GM18870 (cell line): ENCODE results near the gene TBC1D26.
"Not testable (repeated sequence)": the region's sequence is repeated elsewhere in the genome, so short reads cannot be mapped to it uniquely, and the experiment has no call there.

ENCODE experiments used
- ATAC-seq: cut with Tn5 transposase; IDR thresholded peaks from one replicate; pipeline ENCODE4 v1.9.1; 2021; ENCODE audit warnings: moderate library complexity; ENCODE audit not compliant: unreplicated experiment

TBC1D26 gene

GRCh38 chr17:15731900-15732299 is at the start of gene TBC1D26:
Gene TBC1D26, plus strand, starts transcription at chr17:15732283. Its CDS starts 3,066 bp downstream, at chr17:15735349.
- ATAC-seq = not testable (repeated sequence)

- ATAC-seq = not testable (repeated sequence)
Observed at GRCh38 chr17:15683135-15683534, 48.9 kb upstream of the TBC1D26 start.

GRCh38 chr17:15683824-15684478 is 48.1 kb upstream of the TBC1D26 start, which contains the start of gene TRIM16:
Gene TRIM16, minus strand, starts transcription at chr17:15684311. Its CDS starts 32,702 bp downstream, at chr17:15651609.
- peak; percentile 86 for ATAC-seq

GRCh38 chr17:15687494-15687893 is 44.6 kb upstream of the TBC1D26 start:
- not testable (repeated sequence) for ATAC-seq

DNA sequence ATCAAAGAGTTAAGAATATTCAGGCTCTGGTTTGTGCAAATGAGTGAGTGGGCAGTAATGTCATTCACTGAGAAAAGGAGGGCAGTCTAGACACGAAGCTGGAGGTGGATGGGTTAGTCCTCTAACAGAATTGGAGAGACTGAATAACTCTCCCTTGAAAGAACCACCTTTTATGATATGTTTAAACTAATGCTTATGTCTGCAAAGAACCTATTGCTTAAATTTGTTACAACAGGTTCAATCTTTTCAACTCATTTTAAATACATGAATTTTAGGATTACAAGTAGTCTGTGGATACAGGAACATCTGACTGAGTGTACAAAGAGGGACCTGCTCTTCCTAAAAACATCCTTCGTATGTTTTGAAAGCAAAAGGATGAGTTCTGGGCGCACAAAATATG is 33.1 kb upstream of the TBC1D26 start:
- ATAC-seq = not testable (repeated sequence)

- ATAC-seq = peak; percentile 99
Observed at GRCh38 chr17:15699413-15699924, 32.6 kb upstream of the TBC1D26 start, which contains the start of gene ZNF286A. Gene ZNF286A, plus strand, starts transcription at chr17:15699752. Its CDS starts 578 bp downstream, at chr17:15700330.

DNA sequence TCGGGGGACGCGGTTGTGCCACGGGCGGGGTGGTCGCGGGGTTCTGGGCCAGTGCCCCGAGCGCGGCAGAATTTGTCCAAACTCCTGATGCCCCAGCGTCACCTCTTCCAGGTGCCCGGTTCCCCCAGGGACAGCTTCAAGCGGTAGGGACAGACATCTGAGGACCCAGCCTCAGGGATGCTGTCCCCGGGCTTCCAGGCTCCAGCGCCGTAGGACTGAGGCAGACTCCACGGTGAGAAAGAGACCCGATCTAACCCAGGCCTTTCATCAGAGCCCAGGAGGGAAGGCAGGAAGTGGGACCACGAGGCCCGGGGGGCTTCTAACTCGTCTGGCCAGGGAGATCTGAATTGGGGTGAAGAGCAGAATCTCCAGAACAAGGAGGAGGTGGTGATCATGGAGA is 32.1 kb upstream of the TBC1D26 start:
- ATAC-seq = not testable (repeated sequence)

GRCh38 chr17:15704239-15704638 is 27.8 kb upstream of the TBC1D26 start:
- ATAC-seq = not testable (repeated sequence)

- not testable (repeated sequence) for ATAC-seq
Observed at GRCh38 chr17:15704813-15705212, 27.3 kb upstream of the TBC1D26 start.

DNA sequence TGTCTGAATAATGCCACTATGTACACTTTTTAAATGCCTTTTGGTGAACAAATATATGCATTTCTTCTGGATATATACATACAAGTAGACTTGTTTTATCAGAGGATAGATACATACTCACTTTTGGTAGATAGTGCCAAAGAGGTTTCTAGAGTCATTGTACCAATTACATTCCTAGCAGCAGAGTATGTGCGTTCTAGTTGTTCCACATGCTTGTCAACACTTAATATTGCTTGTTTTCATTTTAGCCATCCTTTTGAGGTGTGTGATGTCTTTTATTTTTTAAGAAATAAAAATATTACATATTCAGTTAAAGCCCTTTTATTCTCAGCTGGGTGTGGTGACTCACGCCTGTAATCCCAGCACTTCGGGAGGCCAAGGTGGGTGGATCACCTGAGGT is 23.2 kb upstream of the TBC1D26 start:
- not testable (repeated sequence) for ATAC-seq

DNA sequence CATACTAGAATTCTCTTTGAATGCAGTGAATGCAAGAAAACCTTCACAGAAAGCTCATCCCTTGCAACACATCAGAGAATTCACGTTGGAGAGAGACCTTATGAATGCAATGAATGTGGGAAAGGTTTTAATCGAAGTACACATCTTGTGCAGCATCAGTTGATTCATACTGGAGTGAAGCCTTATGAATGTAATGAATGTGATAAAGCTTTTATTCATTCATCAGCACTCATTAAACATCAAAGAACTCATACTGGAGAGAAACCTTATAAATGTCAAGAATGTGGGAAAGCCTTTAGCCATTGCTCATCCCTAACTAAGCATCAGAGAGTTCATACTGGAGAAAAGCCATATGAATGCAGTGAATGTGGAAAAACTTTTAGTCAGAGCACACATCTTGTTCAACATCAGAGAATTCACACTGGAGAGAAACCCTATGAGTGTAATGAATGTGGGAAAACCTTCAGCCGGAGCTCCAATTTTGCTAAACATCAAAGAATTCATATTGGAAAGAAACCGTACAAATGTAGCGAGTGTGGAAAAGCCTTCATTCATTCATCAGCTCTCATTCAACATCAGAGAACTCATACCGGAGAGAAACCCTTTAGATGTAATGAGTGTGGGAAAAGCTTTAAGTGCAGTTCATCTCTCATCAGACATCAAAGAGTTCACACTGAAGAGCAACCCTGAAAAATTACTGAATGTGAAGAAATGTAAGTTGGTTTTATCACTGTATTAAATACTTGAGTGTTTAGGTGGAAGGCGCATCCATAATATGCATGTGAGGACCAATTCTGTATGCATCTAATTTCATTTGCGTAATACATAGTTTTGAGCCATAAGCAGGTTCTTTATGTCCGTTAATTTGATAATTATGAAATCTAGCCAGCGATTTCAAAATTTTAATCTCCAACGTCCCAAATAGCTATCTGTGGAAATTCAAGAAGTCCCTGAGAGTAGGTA is 15.2 kb upstream of the TBC1D26 start:
- not testable (repeated sequence) for ATAC-seq

GRCh38 chr17:15730535-15730934 is 1.5 kb upstream of the TBC1D26 start:
- ATAC-seq = not testable (repeated sequence)

GRCh38 chr17:15733174-15733789 is 1.2 kb downstream of the TBC1D26 start:
- not testable (repeated sequence) for ATAC-seq

DNA sequence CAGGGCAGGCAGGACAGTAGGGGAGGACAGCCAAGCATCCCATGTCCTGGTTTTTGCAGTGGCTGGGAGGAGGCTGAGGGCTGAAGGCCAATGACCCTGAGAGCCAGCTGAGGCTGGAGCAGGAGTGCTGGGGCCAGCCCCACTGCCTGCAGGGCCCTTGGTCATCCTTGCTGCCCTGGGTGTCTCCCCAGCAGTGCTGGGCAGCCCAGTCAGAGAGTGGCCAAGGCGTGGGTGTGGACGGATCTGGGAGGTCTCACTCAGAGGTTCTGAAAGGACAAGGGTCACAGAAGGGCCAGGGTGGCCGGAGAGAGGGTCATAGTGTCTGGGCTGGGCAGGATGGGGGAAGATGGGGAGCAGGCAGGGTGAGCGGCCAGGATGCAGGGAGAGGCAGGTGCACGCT is 4.5 kb downstream of the TBC1D26 start:
- not testable (repeated sequence) for ATAC-seq

DNA sequence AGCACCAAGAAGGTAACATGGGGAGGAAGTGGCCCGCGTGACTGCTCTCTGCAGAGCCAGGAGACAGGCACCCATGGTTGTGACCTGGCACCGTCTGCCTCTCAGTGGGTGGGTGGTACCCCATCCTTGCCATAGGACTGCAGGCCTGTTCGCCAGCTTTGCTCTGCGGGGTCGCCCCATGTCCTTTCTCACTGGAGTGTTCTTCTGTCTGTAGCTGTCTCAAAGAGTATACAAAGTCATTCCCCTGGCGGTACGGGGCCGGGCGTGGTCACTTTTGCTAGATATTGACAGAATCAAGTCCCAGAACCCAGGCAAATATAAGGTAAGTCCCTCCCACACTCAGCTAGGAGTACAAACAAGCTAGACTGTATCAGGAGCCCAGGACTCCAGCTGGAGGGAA is 6.0 kb downstream of the TBC1D26 start:
- no peak for ATAC-seq

GRCh38 chr17:15739259-15739658 is 7.2 kb downstream of the TBC1D26 start:
- not testable (repeated sequence) for ATAC-seq

DNA sequence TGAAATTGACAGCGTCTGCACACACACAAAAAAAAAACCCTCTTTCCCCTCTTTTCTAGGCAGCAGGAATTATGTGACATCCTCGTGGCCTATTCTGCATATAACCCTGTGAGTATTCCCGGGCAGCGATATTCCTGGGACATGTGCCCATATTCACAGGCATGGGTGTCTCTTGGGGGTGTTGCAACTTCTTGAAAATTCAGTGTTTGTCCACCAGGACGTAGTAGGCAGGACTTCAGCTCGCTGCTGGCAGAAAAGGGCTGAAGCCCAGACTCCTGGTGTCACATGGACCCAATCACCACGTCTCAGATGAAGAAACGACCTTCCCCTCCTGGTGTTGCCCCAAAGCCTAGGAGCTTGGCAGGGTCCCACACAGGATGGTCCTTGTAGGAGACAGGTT is 8.0 kb downstream of the TBC1D26 start:
- ATAC-seq = not testable (repeated sequence)

DNA sequence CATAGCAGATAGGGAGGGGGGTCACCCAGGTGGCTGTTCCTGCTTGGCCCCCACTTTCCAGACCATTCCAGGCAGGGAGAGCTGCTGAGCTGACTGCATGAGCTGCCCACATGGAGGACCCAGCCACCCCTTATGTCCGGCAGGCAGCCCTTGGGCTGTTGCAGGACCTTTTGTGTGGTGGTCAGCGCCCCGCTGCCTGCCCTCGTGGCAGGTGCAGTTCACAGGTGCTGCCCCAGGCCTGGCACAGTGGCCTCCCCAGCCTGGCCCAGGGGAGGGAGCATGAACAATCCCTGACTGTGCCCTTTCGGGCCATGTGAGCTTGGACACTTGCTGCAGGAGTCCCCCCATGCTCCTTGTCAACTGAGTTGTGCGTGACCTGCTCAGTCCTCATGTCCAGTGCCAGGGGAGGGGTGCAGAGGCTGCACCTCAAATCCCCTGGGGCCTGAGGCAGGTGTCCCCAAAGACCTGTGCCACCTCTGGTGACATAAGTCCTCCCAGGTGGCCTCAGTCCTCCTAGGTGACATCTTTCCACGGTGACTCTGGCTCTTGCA is 8.6 kb downstream of the TBC1D26 start:
- ATAC-seq = no peak

GRCh38 chr17:15741624-15742023 is 9.5 kb downstream of the TBC1D26 start:
- ATAC-seq = no peak

GRCh38 chr17:15742051-15742795 is 10.1 kb downstream of the TBC1D26 start:
- ATAC-seq = no peak
